Panc1 (cell line): ENCODE data around the gene PPFIA4.

ENCODE experiments used
- CTCF ChIP-seq: fragments of 450-650 bp; IDR thresholded peaks from 2 replicates; pipeline ENCODE4 v1.5.1; 2017; ENCODE audit warnings: mild to moderate bottlenecking
- POLR2AphosphoS5 ChIP-seq: IDR thresholded peaks from 2 replicates; pipeline ENCODE4 v1.6.1; 2012; ENCODE audit warnings: mild to moderate bottlenecking, low read depth, low read length, moderate library complexity
- REST ChIP-seq, 2 experiments: IDR thresholded peaks; 2 replicates each; pipeline ENCODE4 v1.6.1; 2011 to 2012; ENCODE audit warnings: low read depth in 2 of 2, control low read depth in 1 of 2, low read length in 1 of 2, mild to moderate bottlenecking in 1 of 2, moderate library complexity in 1 of 2; ENCODE audit not compliant: insufficient read depth in 1 of 2
- SIN3A ChIP-seq: IDR thresholded peaks from 2 replicates; pipeline ENCODE4 v1.6.1; 2012; ENCODE audit warnings: low read depth, mild to moderate bottlenecking, low read length, moderate library complexity, borderline replicate concordance; ENCODE audit not compliant: insufficient read depth
- TCF7L2 ChIP-seq: IDR thresholded peaks from 2 replicates; pipeline ENCODE4 v1.6.1; 2011; ENCODE audit warnings: mild to moderate bottlenecking, low read depth, low read length, inconsistent platforms

- no peak for TF ChIP-seq CTCF
- TF ChIP-seq REST (IDR thresholded peaks at IDR 0.05; ENCODE audit: insufficient read depth in 1 of 2, low read depth in 2 of 2, low read length in 1 of 2): no peak
- no peak for TF ChIP-seq TCF7L2
- no peak for TF ChIP-seq POLR2AphosphoS5
- TF ChIP-seq SIN3A: no peak
Measured at GRCh38 chr1:203033917-203034316, 7.6 kb downstream of the PPFIA4 start.
